Endothelial cell (in vitro differentiated cells): ENCODE measurements around the gene PYDC1. TPM values are rescaled to one million over a fixed set of nuclear protein-coding genes. Genes with fewer than 3 reads are reported as not detected.

Experiments
- DNase-seq: peaks from one replicate; pipeline ENCODE4 v3.0.0; 2021; ENCODE audit warnings: low spot score
- H3K27ac Mint-ChIP-seq: one replicate; pipeline ENCODE4 v1.8.0; 2021; ENCODE audit warnings: mixed read lengths, inconsistent platforms; ENCODE audit not compliant: unreplicated experiment
- H3K27me3 Mint-ChIP-seq: one replicate; pipeline ENCODE4 v1.8.0; 2021; ENCODE audit warnings: mild to moderate bottlenecking, moderate library complexity, mixed read lengths, inconsistent platforms; ENCODE audit not compliant: unreplicated experiment
- H3K36me3 Mint-ChIP-seq: one replicate; pipeline ENCODE4 v1.8.0; 2021; ENCODE audit warnings: mild to moderate bottlenecking, low read depth, mixed read lengths, inconsistent platforms; ENCODE audit not compliant: unreplicated experiment
- H3K4me1 Mint-ChIP-seq: one replicate; pipeline ENCODE4 v1.8.0; 2021; ENCODE audit warnings: mild to moderate bottlenecking, mixed read lengths, inconsistent platforms; ENCODE audit not compliant: unreplicated experiment
- H3K4me3 Mint-ChIP-seq: one replicate; pipeline ENCODE4 v1.8.0; 2021; ENCODE audit warnings: mild to moderate bottlenecking, mixed read lengths, inconsistent platforms; ENCODE audit not compliant: unreplicated experiment
- H3K9me3 Mint-ChIP-seq: one replicate; pipeline ENCODE4 v1.8.0; 2021; ENCODE audit warnings: mixed read lengths, inconsistent platforms; ENCODE audit not compliant: unreplicated experiment
- long read RNA-seq: library from polyadenylated mRNA; unstranded; transcript quantifications from one replicate; pipeline ENCODE4 v2.0.0, GENCODE V29; 2020; ENCODE audit not compliant: unreplicated experiment
- total RNA-seq: library from RNA; stranded (reverse); fragmentation: NEBNext Ultra II Directional; extraction: Animal tissue kit (Norgen Biotek cat#: 25700); gene quantifications from one replicate; pipeline ENCODE4 v1.2.1, GENCODE V29; 2021; ENCODE audit not compliant: unreplicated experiment
- TF ChIP-seq, protein P1 (sequence below): fragments of 200-600 bp; sonication (generic); IDR thresholded peaks from one replicate; pipeline ENCODE4 v1.5.0; 2021; ENCODE audit warnings: antibody characterized with exemption; ENCODE audit not compliant: unreplicated experiment

The PYDC1 gene
- total RNA-seq: not detected
- long read RNA-seq: 0 reads

DNA sequence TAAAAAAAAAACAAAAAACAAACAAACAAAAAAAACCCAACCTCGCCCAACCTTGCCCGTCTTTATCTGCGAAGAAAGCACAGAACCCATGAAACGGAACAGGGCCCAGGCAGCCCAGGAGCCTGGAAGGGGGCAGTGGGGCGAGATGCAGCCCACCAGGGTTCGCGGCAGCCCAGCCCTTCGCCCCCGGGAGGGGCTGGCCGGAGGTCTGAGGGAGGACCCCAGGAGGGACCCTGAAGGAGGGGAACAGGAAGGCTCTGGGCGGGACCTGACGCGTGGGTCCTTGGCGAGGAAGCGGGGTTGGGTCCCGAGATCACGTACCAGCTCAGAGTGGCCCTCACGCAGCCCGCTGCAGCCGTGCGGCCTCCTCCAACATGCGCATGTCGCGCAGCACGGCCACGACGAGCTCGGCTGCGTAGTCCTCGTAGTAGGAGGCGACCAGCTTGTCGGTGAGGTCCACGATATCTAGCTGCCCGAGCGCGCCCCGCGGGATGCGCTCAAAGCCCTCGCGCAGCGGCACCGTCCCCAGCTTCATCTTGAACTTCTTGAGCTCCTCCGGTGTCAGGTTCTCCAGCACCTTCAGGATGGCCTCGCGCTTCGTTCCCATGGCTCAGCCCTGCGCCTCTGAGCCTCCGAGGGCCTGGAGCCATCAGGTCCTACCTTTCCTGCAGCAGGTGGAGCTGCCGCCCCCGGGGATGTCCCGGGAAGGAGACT lies at the start of gene PYDC1:
Gene PYDC1 (minus strand): TSS at position 714 of the 714 bp plus-strand sequence. CDS start 107 bp downstream, at position 607.
- peaks cover 17% of the 10 kb centered on the region for H3K27me3 Mint-ChIP-seq
- H3K27ac Mint-ChIP-seq: no peak within 1 kb of the TSS
- TF ChIP-seq, protein P1, sequence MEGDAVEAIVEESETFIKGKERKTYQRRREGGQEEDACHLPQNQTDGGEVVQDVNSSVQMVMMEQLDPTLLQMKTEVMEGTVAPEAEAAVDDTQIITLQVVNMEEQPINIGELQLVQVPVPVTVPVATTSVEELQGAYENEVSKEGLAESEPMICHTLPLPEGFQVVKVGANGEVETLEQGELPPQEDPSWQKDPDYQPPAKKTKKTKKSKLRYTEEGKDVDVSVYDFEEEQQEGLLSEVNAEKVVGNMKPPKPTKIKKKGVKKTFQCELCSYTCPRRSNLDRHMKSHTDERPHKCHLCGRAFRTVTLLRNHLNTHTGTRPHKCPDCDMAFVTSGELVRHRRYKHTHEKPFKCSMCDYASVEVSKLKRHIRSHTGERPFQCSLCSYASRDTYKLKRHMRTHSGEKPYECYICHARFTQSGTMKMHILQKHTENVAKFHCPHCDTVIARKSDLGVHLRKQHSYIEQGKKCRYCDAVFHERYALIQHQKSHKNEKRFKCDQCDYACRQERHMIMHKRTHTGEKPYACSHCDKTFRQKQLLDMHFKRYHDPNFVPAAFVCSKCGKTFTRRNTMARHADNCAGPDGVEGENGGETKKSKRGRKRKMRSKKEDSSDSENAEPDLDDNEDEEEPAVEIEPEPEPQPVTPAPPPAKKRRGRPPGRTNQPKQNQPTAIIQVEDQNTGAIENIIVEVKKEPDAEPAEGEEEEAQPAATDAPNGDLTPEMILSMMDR: no peak
- peaks cover 13% of the 10 kb centered on the region for H3K4me1 Mint-ChIP-seq
- no peaks in the 10 kb centered on the region for H3K9me3 Mint-ChIP-seq
- H3K4me3 Mint-ChIP-seq: peak within 1 kb of the TSS; percentile 59
- H3K36me3 Mint-ChIP-seq: no peaks in the 10 kb centered on the region
- DNase-seq: no peak

DNA sequence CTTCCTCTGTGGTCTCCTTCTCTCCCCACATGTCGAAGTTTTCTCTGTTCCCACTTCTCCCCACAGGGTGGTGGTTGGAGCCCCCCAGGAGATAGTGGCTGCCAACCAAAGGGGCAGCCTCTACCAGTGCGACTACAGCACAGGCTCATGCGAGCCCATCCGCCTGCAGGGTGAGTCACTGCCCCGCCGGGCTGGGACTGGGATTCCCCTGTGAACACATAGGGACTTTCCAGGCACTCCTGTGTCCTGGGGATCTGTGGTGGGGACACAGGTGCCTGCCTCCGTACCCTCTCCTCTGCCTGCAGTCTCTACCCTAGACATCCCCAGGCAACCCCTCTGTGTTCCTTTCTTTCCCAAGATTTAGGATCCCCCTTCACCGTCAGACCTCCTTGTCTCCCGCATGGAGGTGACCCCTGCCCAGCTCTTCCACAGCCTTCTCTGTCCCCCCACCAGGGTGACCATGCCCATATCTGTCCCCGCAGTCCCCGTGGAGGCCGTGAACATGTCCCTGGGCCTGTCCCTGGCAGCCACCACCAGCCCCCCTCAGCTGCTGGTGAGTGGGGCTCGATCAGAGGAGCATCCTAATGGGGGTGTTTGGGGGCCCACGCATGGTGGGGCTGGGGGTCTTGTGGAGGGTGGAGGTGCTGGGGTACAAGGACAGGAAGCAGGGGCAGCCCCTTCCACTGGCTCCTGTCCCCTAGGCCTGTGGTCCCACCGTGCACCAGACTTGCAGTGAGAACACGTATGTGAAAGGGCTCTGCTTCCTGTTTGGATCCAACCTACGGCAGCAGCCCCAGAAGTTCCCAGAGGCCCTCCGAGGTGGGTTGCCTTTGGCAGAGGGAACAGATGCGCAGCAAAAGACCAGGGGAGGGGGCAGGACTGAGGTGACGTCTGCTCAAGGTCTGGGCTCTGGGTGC lies 48.7 kb upstream of the PYDC1 start:
- DNase-seq: no peak
- TF ChIP-seq, protein P1: no peak
- no peaks in the 10 kb centered on the region for H3K9me3 Mint-ChIP-seq
- no peak overlapping the region for H3K4me3 Mint-ChIP-seq
- no peaks in the 10 kb centered on the region for H3K4me1 Mint-ChIP-seq
- H3K36me3 Mint-ChIP-seq: peaks cover 4% of the 10 kb centered on the region
- no peak overlapping the region for H3K27ac Mint-ChIP-seq
- peaks cover 5% of the 10 kb centered on the region for H3K27me3 Mint-ChIP-seq

DNA sequence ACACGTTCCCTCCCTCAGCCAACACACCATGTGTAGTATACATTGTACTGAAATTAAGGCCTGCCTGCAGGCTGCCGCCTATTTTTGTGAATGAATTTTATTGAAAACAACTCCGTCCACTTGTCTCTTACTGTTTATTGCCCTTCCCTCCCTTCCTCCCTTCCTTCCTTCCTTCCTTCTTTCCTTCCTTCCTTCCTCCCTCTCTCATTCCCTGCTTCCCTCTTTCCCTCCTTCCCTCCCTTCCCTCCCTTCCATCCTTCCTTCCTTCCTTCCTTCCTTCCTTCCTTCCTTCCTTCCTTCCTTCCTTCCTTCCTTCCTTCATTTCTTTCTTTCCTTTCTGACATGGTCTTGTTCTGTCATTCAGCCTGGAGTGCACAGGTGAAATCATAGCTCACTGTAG lies 45.1 kb upstream of the PYDC1 start:
- Mint-ChIP-seq H3K4me3 (no peak overlapping the region), H3K36me3 (peaks cover under 1% of the 10 kb centered on the region), H3K4me1 (no peaks in the 10 kb centered on the region), H3K27ac (no peak overlapping the region), H3K27me3 (no peaks in the 10 kb centered on the region), H3K9me3 (no peaks in the 10 kb centered on the region)
- no peak for DNase-seq
- TF ChIP-seq, protein P1: no peak

DNA sequence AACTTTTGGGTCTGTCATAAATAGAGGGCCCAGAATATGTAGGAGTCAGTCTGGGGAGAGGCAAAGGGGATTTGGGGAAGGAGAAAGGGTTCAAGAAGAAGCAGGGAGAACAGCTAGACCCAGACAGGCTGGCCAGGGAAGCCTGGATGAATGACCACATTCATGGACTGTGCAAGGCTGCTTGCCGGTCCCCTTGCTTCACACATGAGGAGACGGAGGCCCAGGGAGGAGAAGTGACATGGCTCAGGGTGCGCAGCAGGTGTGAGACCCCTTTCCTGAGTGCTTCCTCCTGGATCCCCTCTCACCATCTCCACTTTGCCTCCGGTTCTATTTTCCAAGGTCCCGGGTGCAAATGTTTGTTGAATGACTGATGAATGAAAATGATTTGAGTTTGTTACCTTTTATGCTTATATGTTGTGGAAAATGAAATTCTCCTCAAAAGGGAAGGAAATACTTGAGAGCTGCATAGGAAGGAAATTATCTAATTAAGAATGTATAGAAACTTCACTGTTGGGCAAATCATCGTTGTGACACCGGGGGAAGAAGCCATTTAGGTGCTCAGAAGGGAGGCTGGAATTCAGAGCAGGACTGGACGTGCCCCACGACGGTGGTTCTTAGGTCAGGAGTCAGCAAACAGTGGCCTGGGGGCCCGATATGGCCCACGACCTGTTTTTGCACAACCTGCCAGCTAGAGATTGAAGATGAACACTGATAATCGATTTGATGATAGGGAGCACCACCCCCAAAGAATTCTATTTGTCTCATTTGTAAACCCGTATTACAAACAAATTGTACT lies 43.4 kb upstream of the PYDC1 start:
- Mint-ChIP-seq H3K36me3 (no peaks in the 10 kb centered on the region), H3K27me3 (peaks cover 4% of the 10 kb centered on the region), H3K4me3 (no peak overlapping the region), H3K4me1 (no peaks in the 10 kb centered on the region), H3K9me3 (no peaks in the 10 kb centered on the region), H3K27ac (no peak overlapping the region)
- TF ChIP-seq, protein P1: no peak
- DNase-seq: no peak
